H7 (cell line): ENCODE results near the gene CAMK2A. TPM values are rescaled to one million over a fixed set of nuclear protein-coding genes. Genes with fewer than 3 reads are reported as not detected.
A peak's percentile ranks its signal among the peaks of the same experiment; 100 is the strongest.

ENCODE experiments used
- DNase-seq: peaks from one replicate; pipeline ENCODE4 v3.0.0; 2012
- H3K27me3 ChIP-seq: 2 replicates; pipeline ENCODE4 v1.6.0; 2011; ENCODE audit warnings: mild to moderate bottlenecking, low read length; ENCODE audit not compliant: control insufficient read depth, insufficient read depth
- H3K36me3 ChIP-seq: replicated peaks from 2 replicates; pipeline ENCODE4 v1.5.1; 2011; ENCODE audit warnings: low read length; ENCODE audit not compliant: control insufficient read depth, insufficient read depth
- H3K4me3 ChIP-seq: 2 replicates; pipeline ENCODE4 v1.5.1; 2011; ENCODE audit warnings: low read depth, mild to moderate bottlenecking, control low read depth, low read length, moderate library complexity; ENCODE audit not compliant: insufficient read depth
- total RNA-seq: library from RNA; depleted of rRNA; stranded (reverse); fragments of >200 nt; shearing (Covaris generic); gene quantifications from 2 replicates; pipeline ENCODE4 v1.2.3, GENCODE V29; 2014

The CAMK2A gene
- total RNA-seq, 1 experiment from 2014 or later = 0.07 TPM

DNA sequence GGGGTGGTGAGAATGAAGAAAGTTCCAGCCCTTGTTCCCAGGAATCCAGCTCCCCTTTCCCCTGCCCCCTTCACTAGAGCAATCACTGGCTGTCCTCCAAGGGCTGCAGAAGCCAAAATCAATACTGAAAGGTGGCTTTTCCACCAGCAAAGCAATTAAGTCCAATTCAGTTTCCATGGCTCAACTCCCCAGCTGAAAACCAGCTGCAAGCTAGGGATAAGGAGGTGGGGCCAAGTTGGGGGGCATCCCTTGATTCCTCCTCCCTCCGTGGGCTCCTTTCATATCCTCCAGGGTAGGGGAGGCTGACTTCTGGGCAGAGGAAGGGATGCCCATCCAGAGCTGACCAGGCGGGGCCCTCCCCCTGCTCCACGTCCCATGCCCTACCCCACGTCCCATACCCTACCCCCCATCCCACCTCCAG lies 22.7 kb downstream of the CAMK2A start:
- H3K4me3 ChIP-seq = no peak overlapping the region
- DNase-seq = no peak
- no peaks in the 10 kb centered on the region for H3K36me3 ChIP-seq
- H3K27me3 ChIP-seq = no peaks in the 10 kb centered on the region

GRCh38 chr5:150265870-150266383 lies 23.6 kb downstream of the CAMK2A start:
- H3K4me3 ChIP-seq = no peak overlapping the region
- no peaks in the 10 kb centered on the region for H3K27me3 ChIP-seq
- H3K36me3 ChIP-seq = no peaks in the 10 kb centered on the region
- DNase-seq = no peak

- Histone ChIP-seq H3K4me3 (no peak overlapping the region), H3K36me3 (no peaks in the 10 kb centered on the region), H3K27me3 (no peaks in the 10 kb centered on the region)
- peak; percentile 63 for DNase-seq
These were observed 24.6 kb downstream of the CAMK2A start for GRCh38 chr5:150264667-150265603.

- Histone ChIP-seq H3K4me3 (no peak overlapping the region), H3K27me3 (no peaks in the 10 kb centered on the region), H3K36me3 (no peaks in the 10 kb centered on the region)
- peak; percentile 53 for DNase-seq
These were observed 25.6 kb downstream of the CAMK2A start for GRCh38 chr5:150263801-150264621.

- no peak for DNase-seq
These were observed 26.2 kb downstream of the CAMK2A start for GRCh38 chr5:150263375-150263775.

GRCh38 chr5:150262502-150262901 lies 27.1 kb downstream of the CAMK2A start:
- no peaks in the 10 kb centered on the region for H3K27me3 ChIP-seq
- no peak for DNase-seq
- H3K4me3 ChIP-seq = no peak overlapping the region
- no peaks in the 10 kb centered on the region for H3K36me3 ChIP-seq

More at GRCh38 chr5:150263375-150263775, 26.2 kb downstream of the CAMK2A start:
- Histone ChIP-seq H3K27me3 (no peaks in the 10 kb centered on the region), H3K36me3 (no peaks in the 10 kb centered on the region), H3K4me3 (no peak overlapping the region)

- Histone ChIP-seq H3K4me3 (no peak overlapping the region), H3K36me3 (no peaks in the 10 kb centered on the region), H3K27me3 (no peaks in the 10 kb centered on the region)
- no peak for DNase-seq
These were observed 28.3 kb downstream of the CAMK2A start for GRCh38 chr5:150261231-150261630.

DNA sequence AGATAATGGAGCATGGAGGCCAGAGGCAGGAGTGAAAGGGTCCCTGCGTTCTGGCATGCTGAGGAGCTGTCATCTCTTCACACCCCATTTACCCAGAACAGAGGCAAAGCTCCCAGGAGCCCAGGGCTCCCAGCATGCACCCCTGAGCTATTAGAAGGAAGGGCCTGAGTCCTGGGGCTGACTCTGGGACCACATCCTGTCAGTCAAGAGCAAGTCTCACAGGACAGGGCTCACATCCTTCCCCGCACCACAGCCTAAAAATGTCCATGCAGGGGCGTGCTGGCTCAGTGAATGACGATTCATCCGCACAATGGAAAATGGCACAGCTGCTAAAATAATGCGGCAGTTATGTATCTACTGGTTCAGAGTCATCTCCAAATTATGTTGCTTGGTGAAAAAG lies 31.4 kb downstream of the CAMK2A start:
- Histone ChIP-seq H3K36me3 (no peaks in the 10 kb centered on the region), H3K4me3 (no peak overlapping the region), H3K27me3 (no peaks in the 10 kb centered on the region)
- no peak for DNase-seq

DNA sequence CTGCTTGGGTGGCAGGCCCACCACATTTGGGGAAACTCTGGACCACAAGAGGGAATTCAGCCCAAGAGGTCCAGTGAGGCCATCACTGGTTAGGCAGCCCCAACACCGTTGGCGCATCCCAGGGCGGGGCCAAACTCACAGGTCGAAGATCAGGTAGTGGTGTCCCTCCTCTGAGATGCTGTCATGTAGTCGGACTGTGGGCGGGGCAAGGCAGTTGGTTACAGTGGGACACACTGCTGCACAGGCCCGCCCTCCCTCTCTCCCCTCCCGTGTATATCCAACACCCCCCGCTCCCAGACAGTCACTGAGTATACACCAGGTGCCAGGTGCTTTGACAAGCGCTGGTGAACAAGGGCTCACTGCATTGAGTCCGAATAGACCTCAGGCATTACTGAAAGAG lies 32.1 kb downstream of the CAMK2A start:
- no peak for DNase-seq
- H3K36me3 ChIP-seq = no peaks in the 10 kb centered on the region
- no peak overlapping the region for H3K4me3 ChIP-seq
- H3K27me3 ChIP-seq = no peaks in the 10 kb centered on the region

DNA sequence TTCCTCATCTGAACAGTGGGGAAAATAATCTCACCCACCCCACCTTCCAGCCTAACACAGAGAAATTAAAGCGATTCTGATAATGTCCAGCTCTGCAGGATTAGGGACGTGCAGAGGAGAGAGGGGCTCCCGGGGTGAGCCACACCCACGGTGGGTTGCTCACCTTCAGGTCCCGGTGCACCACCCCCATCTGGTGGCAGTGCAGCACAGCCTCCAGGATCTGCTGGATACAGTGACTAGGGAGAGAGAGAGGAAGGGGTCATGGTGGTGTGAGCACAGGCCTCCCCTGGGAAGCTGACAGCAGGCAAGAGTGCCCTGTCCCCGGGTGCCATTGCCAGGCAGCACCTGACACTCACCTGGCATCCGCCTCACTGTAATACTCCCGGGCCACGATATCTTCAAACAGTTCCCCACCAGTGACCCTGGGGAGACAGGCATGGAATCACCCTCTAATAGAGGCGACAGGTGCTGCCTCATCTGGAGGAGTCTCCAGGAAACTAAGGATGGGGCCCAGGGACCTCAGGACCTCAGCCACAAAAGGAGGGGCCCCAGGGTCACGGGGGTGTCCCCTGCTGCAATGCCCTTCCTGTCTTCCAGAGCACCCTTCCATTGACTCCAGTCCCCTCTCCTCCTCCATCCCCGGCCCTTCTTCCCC lies 33.0 kb downstream of the CAMK2A start:
- no peaks in the 10 kb centered on the region for H3K36me3 ChIP-seq
- no peaks in the 10 kb centered on the region for H3K27me3 ChIP-seq
- no peak overlapping the region for H3K4me3 ChIP-seq
- DNase-seq = peak; percentile 91

DNA sequence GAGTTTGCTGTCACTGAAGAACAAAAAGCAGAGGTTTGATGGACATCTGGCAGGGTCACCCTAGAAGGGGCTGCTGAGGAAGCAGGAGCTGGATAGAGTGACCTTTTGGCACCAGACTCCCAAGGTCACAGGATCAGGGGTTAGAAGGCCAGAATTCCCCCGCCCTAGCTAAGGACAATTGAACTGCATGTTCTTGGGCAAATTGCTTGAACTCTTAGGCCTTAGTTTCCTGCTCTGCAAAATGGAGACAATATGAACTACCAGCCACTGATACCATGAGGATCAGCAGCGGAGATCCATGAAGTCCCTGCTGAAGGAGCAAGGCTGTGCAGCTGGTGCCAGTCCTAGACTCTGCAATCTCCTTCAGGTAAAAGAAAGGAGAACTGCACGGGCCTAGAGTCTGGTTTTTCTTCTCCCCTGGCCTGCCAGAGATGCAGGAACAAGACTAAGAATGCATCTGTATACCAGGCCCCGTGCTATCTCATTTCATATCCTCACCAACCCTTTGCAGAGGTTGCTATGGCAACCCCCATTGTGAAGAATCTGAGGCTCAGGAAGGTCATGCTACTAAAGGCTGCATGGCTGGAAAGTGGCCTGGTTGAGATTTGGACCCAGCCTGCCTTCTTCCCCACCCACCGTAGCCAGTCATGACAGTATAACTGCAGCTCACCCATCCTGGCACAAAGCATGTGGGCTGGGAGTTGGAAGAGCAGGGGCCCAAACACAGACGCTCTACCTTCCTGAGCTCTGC lies 33.7 kb downstream of the CAMK2A start:
- H3K4me3 ChIP-seq = no peak overlapping the region
- peak; percentile 41 for DNase-seq
- no peaks in the 10 kb centered on the region for H3K27me3 ChIP-seq
- H3K36me3 ChIP-seq = no peaks in the 10 kb centered on the region

GRCh38 chr5:150254774-150255173 lies 34.8 kb downstream of the CAMK2A start:
- no peak overlapping the region for H3K4me3 ChIP-seq
- no peak for DNase-seq
- H3K27me3 ChIP-seq = no peaks in the 10 kb centered on the region
- H3K36me3 ChIP-seq = no peaks in the 10 kb centered on the region

GRCh38 chr5:150254363-150254762 lies 35.2 kb downstream of the CAMK2A start:
- DNase-seq = no peak
- Histone ChIP-seq H3K4me3 (no peak overlapping the region), H3K27me3 (no peaks in the 10 kb centered on the region), H3K36me3 (no peaks in the 10 kb centered on the region)
